ENCODE measurements around the gene HUS1B. TPM values are rescaled to one million over a fixed set of nuclear protein-coding genes. Genes with fewer than 3 reads are reported as not detected.

HUS1B gene
- total and polyA plus RNA-seq, 9 of the 15 experiments (the other 6 are each of a cell fraction or from before 2014, with no cell fraction given): 0.16 to 1.4 (median 0.38) TPM; not detected in 1

DNA sequence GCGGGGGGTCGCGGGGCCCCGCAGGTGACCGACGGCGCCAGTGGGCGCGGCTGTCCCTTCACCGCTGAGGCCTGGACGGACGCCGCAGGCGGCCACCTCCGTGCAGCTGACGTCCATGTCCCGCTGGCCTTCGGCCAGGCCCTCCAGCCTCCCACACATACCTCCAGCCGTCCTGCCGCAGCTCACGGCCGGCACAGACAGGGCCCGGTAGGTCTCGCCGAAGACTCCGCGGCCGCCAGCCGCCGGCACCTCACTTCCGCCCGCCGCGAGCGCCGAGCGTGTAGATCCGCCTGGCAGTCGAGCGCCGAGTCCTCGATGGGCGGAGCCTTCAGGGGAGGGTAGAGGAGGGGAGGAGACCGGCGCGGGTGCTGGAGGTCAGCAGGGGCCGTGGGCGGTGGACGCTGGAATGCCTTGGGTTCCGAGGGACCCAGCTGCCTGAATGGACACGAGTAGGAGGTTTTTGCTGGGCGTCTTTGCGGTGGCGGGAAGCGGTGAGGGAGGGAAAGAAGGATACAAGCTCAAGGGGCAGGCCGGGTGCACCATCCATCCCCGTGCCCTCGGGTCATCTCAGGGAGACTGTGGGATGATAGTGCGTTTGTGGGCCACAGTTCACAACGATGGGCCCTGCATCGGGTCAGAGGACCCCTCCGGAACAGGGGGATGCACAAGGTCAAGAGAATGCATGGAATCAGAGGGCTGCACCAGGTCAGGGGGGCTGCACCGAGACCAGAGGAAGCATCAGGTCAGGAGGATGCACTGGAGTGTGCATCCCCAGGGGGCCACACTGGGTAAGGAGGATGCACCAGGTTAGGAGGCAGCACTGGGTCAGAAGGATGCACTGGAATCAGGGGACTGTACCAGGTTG lies 36.2 kb upstream of the HUS1B start, which contains the start of gene EXOC2 (continued):
- TF ChIP-seq BMI1 (IDR thresholded peaks at IDR 0.05; ENCODE audit: low read length): no peak
- no peak for TF ChIP-seq ZNF551 (CRISPR knock-in tag; IDR thresholded peaks at IDR 0.05)
- TF ChIP-seq ETV1 (tag; conservative IDR thresholded peaks at IDR 0.05; ENCODE audit: low read depth): peak; percentile 100
- no peak for TF ChIP-seq SNRNP70 (optimal IDR thresholded peaks at IDR 0.05; ENCODE audit: low read depth, low read length)
- no peak for TF ChIP-seq THAP7 (CRISPR knock-in tag; IDR thresholded peaks at IDR 0.05)
- TF ChIP-seq RB1 (IDR thresholded peaks at IDR 0.05; ENCODE audit: low read depth): peak; percentile 95
- TF ChIP-seq KDM4B (IDR thresholded peaks at IDR 0.05; ENCODE audit: borderline replicate concordance in 2 of 2, low read depth in 1 of 2): peak in 1 of 2 experiments; percentile 81; a peak in 1 of 4 replicates
- TF ChIP-seq DMBX1 (CRISPR knock-in tag; IDR thresholded peaks at IDR 0.05; ENCODE audit: borderline replicate concordance): 0 out of 2 replicates have a peak, but pooled peaks have one; percentile 14
- TF ChIP-seq ZHX1 (conservative IDR thresholded peaks at IDR 0.05; ENCODE audit: low read length): 0 out of 2 replicates have a peak, but pooled peaks have one; percentile 40
- TF ChIP-seq CCAR2 (IDR thresholded peaks at IDR 0.05; ENCODE audit: low read depth, low read length): no peak
- no peak for TF ChIP-seq ATF6 (CRISPR knock-in tag; IDR thresholded peaks at IDR 0.05)
- peak; percentile 76; the same call in 1 of the 2 replicates for TF ChIP-seq HLTF (IDR thresholded peaks at IDR 0.05)
- no peak; the same call in 1 of the 2 replicates for TF ChIP-seq TEAD2 (tag; IDR thresholded peaks at IDR 0.05)
- TF ChIP-seq MCM2 (IDR thresholded peaks at IDR 0.05; ENCODE audit: low read depth): no peak
- 0 out of 2 replicates have a peak, but pooled peaks have one; percentile 39 for TF ChIP-seq THRB (CRISPR knock-in tag; conservative IDR thresholded peaks at IDR 0.05)
- TF ChIP-seq ZNF175 (CRISPR knock-in tag; IDR thresholded peaks at IDR 0.05; ENCODE audit: low read depth): no peak
- TF ChIP-seq ZBTB2 (IDR thresholded peaks at IDR 0.05): no peak
- peak; percentile 96 for TF ChIP-seq KLF1 (tag; IDR thresholded peaks at IDR 0.05)
